Gastroesophageal sphincter (tissue), 3 donors: ENCODE data around the gene CACNA1I.

Experiments used
- POLR2AphosphoS5 ChIP-seq: sonication (generic); formaldehyde crosslinking; IDR thresholded peaks from one replicate; pipeline ENCODE4 v1.6.1; 2017; ENCODE audit warnings: antibody characterized with exemption
- TF ChIP-seq, protein P1 (sequence below), 4 experiments: fragments of 200-600 bp in 2 of 4; fragments of 450-650 bp in 2 of 4; sonication (generic) in 1 of 4; IDR thresholded peaks; one replicate each; pipeline ENCODE4 v1.5.1; 2017 to 2019; ENCODE audit warnings: antibody characterized with exemption in 4 of 4, mild to moderate bottlenecking in 2 of 4, moderate library complexity in 2 of 4

GRCh38 chr22:39706376-39707140 lies 136.0 kb downstream of the CACNA1I start:
- TF ChIP-seq, protein P1, sequence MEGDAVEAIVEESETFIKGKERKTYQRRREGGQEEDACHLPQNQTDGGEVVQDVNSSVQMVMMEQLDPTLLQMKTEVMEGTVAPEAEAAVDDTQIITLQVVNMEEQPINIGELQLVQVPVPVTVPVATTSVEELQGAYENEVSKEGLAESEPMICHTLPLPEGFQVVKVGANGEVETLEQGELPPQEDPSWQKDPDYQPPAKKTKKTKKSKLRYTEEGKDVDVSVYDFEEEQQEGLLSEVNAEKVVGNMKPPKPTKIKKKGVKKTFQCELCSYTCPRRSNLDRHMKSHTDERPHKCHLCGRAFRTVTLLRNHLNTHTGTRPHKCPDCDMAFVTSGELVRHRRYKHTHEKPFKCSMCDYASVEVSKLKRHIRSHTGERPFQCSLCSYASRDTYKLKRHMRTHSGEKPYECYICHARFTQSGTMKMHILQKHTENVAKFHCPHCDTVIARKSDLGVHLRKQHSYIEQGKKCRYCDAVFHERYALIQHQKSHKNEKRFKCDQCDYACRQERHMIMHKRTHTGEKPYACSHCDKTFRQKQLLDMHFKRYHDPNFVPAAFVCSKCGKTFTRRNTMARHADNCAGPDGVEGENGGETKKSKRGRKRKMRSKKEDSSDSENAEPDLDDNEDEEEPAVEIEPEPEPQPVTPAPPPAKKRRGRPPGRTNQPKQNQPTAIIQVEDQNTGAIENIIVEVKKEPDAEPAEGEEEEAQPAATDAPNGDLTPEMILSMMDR (IDR thresholded peaks at IDR 0.05) = no peak
- TF ChIP-seq POLR2AphosphoS5 = no peak
